ENCODE data around the gene CCDC91. TPM values are rescaled to one million over a fixed set of nuclear protein-coding genes. Genes with fewer than 3 reads are reported as not detected.

CCDC91 gene
- total RNA-seq, 1 experiment from 2014 or later = 26.8 TPM

- TF ChIP-seq CTCF (conservative IDR thresholded peaks at IDR 0.05; ENCODE audit: low read depth, low read length) (no peak), EZH2 (IDR thresholded peaks at IDR 0.05; ENCODE audit: borderline replicate concordance, low read depth, low read length, poor library complexity, severe bottlenecking) (no peak)
- Histone ChIP-seq H3K36me3 (ENCODE audit: insufficient read depth, low read length, poor library complexity, severe bottlenecking) (no peaks in the 10 kb centered on the region), H3K4me1 (ENCODE audit: insufficient read depth, low read length, poor library complexity, severe bottlenecking) (peaks cover 5% of the 10 kb centered on the region), H3K27ac (ENCODE audit: low read depth, low read length, poor library complexity, severe bottlenecking) (no peak overlapping the region), H3K27me3 (replicated peaks; ENCODE audit: insufficient read depth, low read depth, low read length, poor library complexity) (no peaks in the 10 kb centered on the region), H3K9me3 (ENCODE audit: low read depth, low read length, poor library complexity, severe bottlenecking) (no peaks in the 10 kb centered on the region), H3K4me3 (ENCODE audit: low read depth, low read length, poor library complexity, severe bottlenecking) (no peak overlapping the region)
- DNase-seq (ENCODE audit: low spot score) = no peak
- no TSS peak for BruUV-seq (replicated peaks)
- ChIA-PET CTCF (no interaction called here), POLR2A (ENCODE audit: low non-redundant PET) (no interaction called here)
- intact Hi-C loops (cut with micrococcal nuclease; ENCODE audit: unreplicated experiment) = no loop called here
Observed at GRCh38 chr12:28569698-28570411, 379.6 kb downstream of the CCDC91 start.

- Histone ChIP-seq H3K4me1 (ENCODE audit: insufficient read depth, low read length, poor library complexity, severe bottlenecking) (peaks cover 5% of the 10 kb centered on the region), H3K27me3 (replicated peaks; ENCODE audit: insufficient read depth, low read depth, low read length, poor library complexity) (no peaks in the 10 kb centered on the region), H3K4me3 (ENCODE audit: low read depth, low read length, poor library complexity, severe bottlenecking) (no peak overlapping the region), H3K36me3 (ENCODE audit: insufficient read depth, low read length, poor library complexity, severe bottlenecking) (no peaks in the 10 kb centered on the region), H3K27ac (ENCODE audit: low read depth, low read length, poor library complexity, severe bottlenecking) (no peak overlapping the region), H3K9me3 (ENCODE audit: low read depth, low read length, poor library complexity, severe bottlenecking) (no peaks in the 10 kb centered on the region)
- CTCF ChIA-PET = no interaction called here
- POLR2A ChIA-PET (ENCODE audit: low non-redundant PET) = no interaction called here
- TF ChIP-seq CTCF (conservative IDR thresholded peaks at IDR 0.05; ENCODE audit: low read depth, low read length) = no peak
- TF ChIP-seq EZH2 (IDR thresholded peaks at IDR 0.05; ENCODE audit: borderline replicate concordance, low read depth, low read length, poor library complexity, severe bottlenecking) = no peak
- no peak for DNase-seq (ENCODE audit: low spot score)
- no TSS peak for BruUV-seq (replicated peaks)
- intact Hi-C loops (cut with micrococcal nuclease; ENCODE audit: unreplicated experiment) = no loop called here
Observed at GRCh38 chr12:28570811-28571210, 380.6 kb downstream of the CCDC91 start.

- no peak for DNase-seq (ENCODE audit: low spot score)
- Histone ChIP-seq H3K36me3 (ENCODE audit: insufficient read depth, low read length, poor library complexity, severe bottlenecking) (no peaks in the 10 kb centered on the region), H3K9me3 (ENCODE audit: low read depth, low read length, poor library complexity, severe bottlenecking) (no peaks in the 10 kb centered on the region), H3K27me3 (replicated peaks; ENCODE audit: insufficient read depth, low read depth, low read length, poor library complexity) (no peaks in the 10 kb centered on the region), H3K4me1 (ENCODE audit: insufficient read depth, low read length, poor library complexity, severe bottlenecking) (no peaks in the 10 kb centered on the region), H3K27ac (ENCODE audit: low read depth, low read length, poor library complexity, severe bottlenecking) (no peak overlapping the region), H3K4me3 (ENCODE audit: low read depth, low read length, poor library complexity, severe bottlenecking) (no peak overlapping the region)
- POLR2A ChIA-PET (ENCODE audit: low non-redundant PET) = no interaction called here
- no TSS peak for BruUV-seq (replicated peaks)
- intact Hi-C loops (cut with micrococcal nuclease; ENCODE audit: unreplicated experiment) = no loop called here
- TF ChIP-seq EZH2 (IDR thresholded peaks at IDR 0.05; ENCODE audit: borderline replicate concordance, low read depth, low read length, poor library complexity, severe bottlenecking) (no peak), CTCF (conservative IDR thresholded peaks at IDR 0.05; ENCODE audit: low read depth, low read length) (no peak)
- CTCF ChIA-PET = no interaction called here
Observed at GRCh38 chr12:28574746-28575592, 384.7 kb downstream of the CCDC91 start.

Data from A673 (cell line).